NB4 (cell line): ENCODE measurements around the gene SESN1.
"Not testable (repeated sequence)": the region's sequence is repeated elsewhere in the genome, so short reads cannot be mapped to it uniquely, and the experiment has no call there.

Experiments used
- DNase-seq: peaks from one replicate; pipeline ENCODE4 v3.0.0; 2010; ENCODE audit warnings: low read depth
- H3K4me3 ChIP-seq: one replicate; pipeline ENCODE4 v1.5.1; 2011; ENCODE audit warnings: mild to moderate bottlenecking, low read depth, low read length, moderate library complexity
- CTCF ChIP-seq: IDR thresholded peaks from one replicate; pipeline ENCODE4 v1.5.1; 2012; ENCODE audit warnings: low read depth, low read length
- MYC ChIP-seq: IDR thresholded peaks from 2 replicates; pipeline ENCODE4 v1.6.1; 2011; ENCODE audit warnings: low read depth, low read length
- POLR2A ChIP-seq: IDR thresholded peaks from 2 replicates; pipeline ENCODE4 v1.6.1; 2011; ENCODE audit warnings: mild to moderate bottlenecking; ENCODE audit not compliant: insufficient read length; ENCODE audit errors: extremely low read depth
- TF ChIP-seq, protein P1 (sequence below): IDR thresholded peaks from 2 replicates; pipeline ENCODE4 v1.6.1; 2011; ENCODE audit warnings: low read depth, low read length

Gene SESN1

DNA sequence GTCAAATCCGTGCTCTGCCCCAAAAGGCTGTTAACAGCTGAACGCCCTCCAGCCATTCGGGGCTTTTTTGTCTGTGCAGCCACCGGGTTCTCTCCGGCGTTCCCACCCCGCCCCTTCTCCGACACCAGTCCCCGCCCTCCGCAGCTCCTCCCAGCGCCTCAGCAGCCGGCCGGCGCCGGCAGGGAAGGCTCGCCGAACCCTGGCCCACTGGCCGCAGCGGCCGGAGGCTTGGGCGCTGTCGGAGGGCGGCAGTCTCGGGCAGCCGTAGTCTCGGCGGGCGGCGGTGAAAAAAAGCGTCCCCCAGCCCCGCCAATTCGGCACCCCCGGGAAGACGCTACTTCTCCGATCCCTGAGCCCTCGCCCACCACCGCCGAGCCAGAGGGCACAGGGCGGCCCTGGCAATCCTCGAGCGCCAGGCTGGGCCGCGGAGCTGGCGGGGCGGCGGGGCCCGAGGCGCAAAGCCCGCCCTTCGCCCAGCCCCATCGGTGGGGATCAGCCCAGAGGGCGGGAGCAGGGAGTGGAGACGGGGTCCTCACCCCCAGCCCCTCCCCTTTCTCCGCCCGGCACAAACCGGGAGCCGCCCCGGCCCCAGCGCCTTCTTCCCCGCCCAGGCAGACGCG is at the start of gene SESN1:
Gene SESN1, minus strand, starts transcription at position 431 of the 620 bp plus-strand sequence. CDS start 773 bp downstream, outside the sequence.
- TF ChIP-seq POLR2A (peak; percentile 59), MYC (peak; percentile 38; the same call in 1 of the 2 replicates), CTCF (no peak)
- TF ChIP-seq, protein P1, sequence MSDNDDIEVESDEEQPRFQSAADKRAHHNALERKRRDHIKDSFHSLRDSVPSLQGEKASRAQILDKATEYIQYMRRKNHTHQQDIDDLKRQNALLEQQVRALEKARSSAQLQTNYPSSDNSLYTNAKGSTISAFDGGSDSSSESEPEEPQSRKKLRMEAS, result no peak; the same call in 1 of the 2 replicates
- H3K4me3 ChIP-seq, result peak within 1 kb of the TSS; percentile 98
- DNase-seq, result peak; percentile 99

DNA sequence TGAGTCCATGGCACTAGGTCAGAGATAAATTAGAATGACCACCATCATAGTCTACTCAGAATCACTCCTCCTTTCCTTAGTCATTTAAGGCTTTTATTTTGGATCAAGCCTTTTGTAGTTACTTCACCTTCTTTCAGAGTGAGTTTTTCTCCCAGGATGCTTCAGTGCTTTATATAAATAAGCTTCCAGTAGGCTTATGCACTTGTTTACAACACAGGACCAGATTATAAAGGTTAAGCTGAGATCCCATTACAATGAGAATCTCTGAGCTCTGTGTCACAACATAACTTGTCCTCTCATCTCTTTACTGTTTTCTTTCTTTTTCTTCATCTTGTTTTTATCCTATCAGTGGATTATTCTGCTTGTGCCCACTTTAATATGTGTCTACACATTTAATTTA is 48.5 kb upstream of the SESN1 start:
- TF ChIP-seq, protein P1, result no peak
- TF ChIP-seq POLR2A (no peak), CTCF (no peak)
- no peak overlapping the region for H3K4me3 ChIP-seq
- no peak for DNase-seq

GRCh38 chr6:109142067-109142466 is 47.4 kb upstream of the SESN1 start:
- H3K4me3 ChIP-seq, DNase-seq: not testable (repeated sequence)

- DNase-seq, result no peak
- no peak overlapping the region for H3K4me3 ChIP-seq
- TF ChIP-seq, protein P1, result no peak
- TF ChIP-seq POLR2A, result no peak
- no peak for TF ChIP-seq CTCF
- TF ChIP-seq MYC, result no peak
Measured at GRCh38 chr6:109139109-109139508, 44.5 kb upstream of the SESN1 start.

DNA sequence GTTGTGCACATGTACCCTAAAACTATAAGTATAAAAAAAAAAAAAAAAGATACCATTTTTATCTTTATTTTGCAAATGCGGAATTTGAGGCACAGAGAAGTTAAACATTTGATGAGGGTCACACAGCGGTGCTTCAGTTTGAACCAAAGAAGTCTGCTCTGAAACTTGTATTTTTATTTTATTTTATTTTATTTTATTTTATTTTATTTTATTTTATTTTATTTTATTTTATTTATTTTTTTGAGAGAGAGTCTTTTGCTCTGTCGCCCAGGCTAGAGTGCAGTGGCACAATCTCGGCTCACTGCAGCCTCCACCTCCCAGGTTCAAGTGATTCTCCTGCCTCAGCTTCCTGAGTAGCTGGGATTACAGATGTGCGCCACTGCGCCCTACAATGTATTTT is 41.9 kb upstream of the SESN1 start:
- not testable (repeated sequence) for H3K4me3 ChIP-seq, DNase-seq

- H3K4me3 ChIP-seq, DNase-seq: not testable (repeated sequence)
Measured at GRCh38 chr6:109136039-109136438, 41.4 kb upstream of the SESN1 start.

- not testable (repeated sequence) for H3K4me3 ChIP-seq, DNase-seq
Measured at GRCh38 chr6:109135600-109135999, 41.0 kb upstream of the SESN1 start.

GRCh38 chr6:109130065-109130464 is 35.4 kb upstream of the SESN1 start:
- H3K4me3 ChIP-seq, result no peak overlapping the region
- DNase-seq, result no peak
- no peak for TF ChIP-seq MYC
- no peak for TF ChIP-seq POLR2A
- TF ChIP-seq, protein P1, result no peak
- TF ChIP-seq CTCF, result no peak
